H9 (cell line): ENCODE measurements around the gene TENM4. TPM values are rescaled to one million over a fixed set of nuclear protein-coding genes. Genes with fewer than 3 reads are reported as not detected.

Experiments used
- DNase-seq: peaks from one replicate; pipeline ENCODE4 v3.0.0-alpha.2; 2017
- H2AFZ ChIP-seq: one replicate; pipeline ENCODE4 v1.6.1; 2013; ENCODE audit warnings: mild to moderate bottlenecking, low read length, control low read depth, moderate library complexity
- H2AK5ac ChIP-seq: 2 replicates; pipeline ENCODE4 v1.6.1; 2013; ENCODE audit warnings: low read length, control low read depth, mixed read lengths; ENCODE audit not compliant: insufficient read length
- H2BK120ac ChIP-seq: one replicate; pipeline ENCODE4 v1.6.1; 2013; ENCODE audit warnings: low read depth, mild to moderate bottlenecking, low read length, control low read depth, inconsistent platforms; ENCODE audit not compliant: poor library complexity, severe bottlenecking
- H2BK12ac ChIP-seq: 2 replicates; pipeline ENCODE4 v1.6.1; 2013; ENCODE audit warnings: low read length, control low read depth, mixed read lengths, low read depth; ENCODE audit not compliant: insufficient read length
- H2BK15ac ChIP-seq: 2 replicates; pipeline ENCODE4 v1.6.1; 2013; ENCODE audit warnings: low read depth, low read length, control low read depth
- H2BK20ac ChIP-seq: one replicate; pipeline ENCODE4 v1.6.1; 2013; ENCODE audit warnings: low read depth, mild to moderate bottlenecking, low read length, control low read depth, inconsistent platforms; ENCODE audit not compliant: poor library complexity, severe bottlenecking
- H2BK5ac ChIP-seq: 2 replicates; pipeline ENCODE4 v1.6.1; 2013; ENCODE audit warnings: low read length, control low read depth, mixed read lengths; ENCODE audit not compliant: insufficient read length
- H3K14ac ChIP-seq: 2 replicates; pipeline ENCODE4 v1.6.1; 2013; ENCODE audit warnings: low read length, control low read depth; ENCODE audit not compliant: insufficient read depth
- H3K18ac ChIP-seq: 2 replicates; pipeline ENCODE4 v1.6.1; 2013; ENCODE audit warnings: low read depth, mild to moderate bottlenecking, mixed read lengths, low read length, control low read depth; ENCODE audit not compliant: insufficient read length
- H3K23ac ChIP-seq: 2 replicates; pipeline ENCODE4 v1.6.1; 2013; ENCODE audit warnings: low read length, control low read depth, mixed read lengths, low read depth; ENCODE audit not compliant: insufficient read length
- H3K23me2 ChIP-seq: 2 replicates; pipeline ENCODE4 v1.6.1; 2013; ENCODE audit warnings: low read depth, mild to moderate bottlenecking, mixed read lengths, low read length, control low read depth; ENCODE audit not compliant: insufficient read length, poor library complexity, severe bottlenecking
- H3K27ac ChIP-seq: 2 replicates; pipeline ENCODE4 v1.5.1; 2013; ENCODE audit warnings: low read length, control low read depth, mixed read lengths, low read depth; ENCODE audit not compliant: insufficient read length
- H3K27me3 ChIP-seq: 2 replicates; pipeline ENCODE4 v1.6.1; 2013; ENCODE audit warnings: low read length, control low read depth, inconsistent platforms; ENCODE audit not compliant: insufficient read depth
- H3K4ac ChIP-seq: 2 replicates; pipeline ENCODE4 v1.6.1; 2013; ENCODE audit warnings: low read depth, mild to moderate bottlenecking, control low read depth, inconsistent platforms, low read length, moderate library complexity
- H3K4me1 ChIP-seq: 2 replicates; pipeline ENCODE4 v1.6.1; 2013; ENCODE audit warnings: low read length, control low read depth, inconsistent platforms; ENCODE audit not compliant: insufficient read depth
- H3K4me2 ChIP-seq: 2 replicates; pipeline ENCODE4 v1.6.1; 2013; ENCODE audit warnings: low read length, control low read depth, mixed read lengths; ENCODE audit not compliant: insufficient read length, insufficient read depth
- H3K56ac ChIP-seq: 2 replicates; pipeline ENCODE4 v1.6.1; 2013; ENCODE audit warnings: low read depth, mild to moderate bottlenecking, mixed read lengths, low read length, control low read depth; ENCODE audit not compliant: insufficient read length
- H3K79me1 ChIP-seq: 2 replicates; pipeline ENCODE4 v1.6.1; 2013; ENCODE audit warnings: low read depth, mild to moderate bottlenecking, moderate library complexity, low read length, control low read depth, inconsistent platforms; ENCODE audit not compliant: insufficient read depth, poor library complexity, severe bottlenecking
- H3K79me2 ChIP-seq: 2 replicates; pipeline ENCODE4 v1.6.1; 2013; ENCODE audit warnings: low read length, control low read depth, inconsistent platforms; ENCODE audit not compliant: insufficient read depth
- H3K9ac ChIP-seq: 2 replicates; pipeline ENCODE4 v1.6.1; 2013; ENCODE audit warnings: low read length, control low read depth, mixed read lengths; ENCODE audit not compliant: insufficient read length; ENCODE audit errors: extremely low read depth
- H3K9me3 ChIP-seq: one replicate; pipeline ENCODE4 v1.6.1; 2013; ENCODE audit warnings: low read depth, low read length, inconsistent platforms; ENCODE audit not compliant: control insufficient read depth
- H3T11ph ChIP-seq: one replicate; pipeline ENCODE4 v1.6.1; 2013; ENCODE audit warnings: mild to moderate bottlenecking, low read length, control low read depth, inconsistent platforms
- H4K20me1 ChIP-seq: one replicate; pipeline ENCODE4 v1.6.1; 2013; ENCODE audit not compliant: control insufficient read depth, insufficient read length, insufficient read depth
- H4K5ac ChIP-seq: 2 replicates; pipeline ENCODE4 v1.6.1; 2013; ENCODE audit warnings: low read depth, mild to moderate bottlenecking, mixed read lengths, low read length, control low read depth; ENCODE audit not compliant: insufficient read length
- H4K8ac ChIP-seq: replicated peaks from 2 replicates; pipeline ENCODE4 v1.6.1; 2013; ENCODE audit warnings: low read length, control low read depth, mixed read lengths, low read depth; ENCODE audit not compliant: insufficient read length
- H4K91ac ChIP-seq: 2 replicates; pipeline ENCODE4 v1.6.1; 2013; ENCODE audit warnings: low read depth, mild to moderate bottlenecking, moderate library complexity, mixed read lengths, low read length, control low read depth; ENCODE audit not compliant: insufficient read length
- H3K27ac Mint-ChIP-seq, 3 experiments: 2 replicates in 2 of 3; 3 replicates in 1 of 3; pipeline ENCODE4 v1.8.0; 2020 to 2021; ENCODE audit warnings: mixed read lengths in 3 of 3, mild to moderate bottlenecking in 1 of 3, moderate library complexity in 1 of 3
- H3K27me3 Mint-ChIP-seq: 2 replicates; pipeline ENCODE4 v1.8.0; 2021; ENCODE audit warnings: low read depth, mild to moderate bottlenecking, moderate library complexity, mixed read lengths
- H3K36me3 Mint-ChIP-seq, 3 experiments: 2 replicates in 2 of 3; 3 replicates in 1 of 3; pipeline ENCODE4 v1.8.0; 2020 to 2021; ENCODE audit warnings: low read depth in 3 of 3, mixed read lengths in 3 of 3; ENCODE audit not compliant: insufficient read depth in 1 of 3
- H3K4me1 Mint-ChIP-seq, 2 experiments: 2 replicates each; pipeline ENCODE4 v1.8.0; 2020; ENCODE audit warnings: mixed read lengths in 2 of 2
- H3K4me3 Mint-ChIP-seq, 2 experiments: 2 replicates in 1 of 2; 3 replicates in 1 of 2; pipeline ENCODE4 v1.8.0; 2020 to 2021; ENCODE audit warnings: mild to moderate bottlenecking in 2 of 2, mixed read lengths in 2 of 2, moderate library complexity in 1 of 2
- H3K9me3 Mint-ChIP-seq, 2 experiments: 2 replicates in 1 of 2; 3 replicates in 1 of 2; pipeline ENCODE4 v1.8.0; 2020; ENCODE audit warnings: mild to moderate bottlenecking in 2 of 2, mixed read lengths in 2 of 2, moderate library complexity in 1 of 2
- CTCF ChIP-seq: fragments of 200-600 bp; sonication (generic); conservative IDR thresholded peaks from 3 replicates; pipeline ENCODE4 v1.8.0; 2021; ENCODE audit warnings: antibody characterized with exemption, mild to moderate bottlenecking
- WGBS: extraction: QIAGEN DNeasy Blood & Tissue Kit; methylation state at CpG from one replicate; pipeline ENCODE4 v1.1.7; 2013; ENCODE audit warnings: missing lambda C conversion rate, low lambda C conversion rate, mixed read lengths; ENCODE audit not compliant: insufficient read length; ENCODE audit errors: extremely low coverage; 5-methylcytosine and 5-hydroxymethylcytosine counted together
- total RNA-seq: library from RNA; stranded (reverse); gene quantifications from 2 replicates; pipeline ENCODE4 v1.2.1, GENCODE V29; 2021

TENM4 gene
- total RNA-seq, 1 experiment from 2014 or later, result 4.6 TPM

DNA sequence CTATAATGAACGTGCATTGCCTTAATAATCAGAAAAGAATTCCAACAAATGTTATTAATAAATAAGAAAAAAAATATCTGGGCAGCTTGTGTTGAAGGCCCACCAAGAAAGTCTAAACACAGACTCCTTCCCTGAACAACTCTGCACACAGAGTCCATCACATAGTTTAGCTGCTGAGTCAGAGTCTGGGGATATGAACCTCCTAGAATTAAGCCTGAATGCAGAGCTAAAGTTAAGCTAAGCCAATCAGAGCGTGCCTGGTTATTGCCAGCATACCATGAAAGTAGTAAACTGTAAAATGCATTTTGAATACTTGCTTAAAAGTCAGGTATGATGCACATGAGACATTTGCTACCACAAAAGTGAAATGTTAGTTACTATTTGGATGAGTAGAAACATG, 25.6 kb upstream of the TENM4 start:
- Histone ChIP-seq H3K9ac (no peak overlapping the region), H4K8ac (no peak overlapping the region), H2BK12ac (no peak overlapping the region), H2BK20ac (no peak overlapping the region), H3K27me3 (no peaks in the 10 kb centered on the region), H3T11ph (no peak overlapping the region), H3K4me2 (no peak overlapping the region), H4K5ac (no peak overlapping the region), H2BK15ac (no peak overlapping the region), H3K79me1 (no peaks in the 10 kb centered on the region), H3K18ac (no peak overlapping the region), H3K23me2 (no peaks in the 10 kb centered on the region), H2BK120ac (no peak overlapping the region), H3K23ac (no peak overlapping the region), H2AK5ac (no peak overlapping the region), H3K4me1 (peaks cover 9% of the 10 kb centered on the region; the same call in 1 of the 2 replicates), H3K27ac (no peak overlapping the region), H2AFZ (no peak overlapping the region), H2BK5ac (no peak overlapping the region), H3K56ac (no peak overlapping the region), H4K20me1 (no peaks in the 10 kb centered on the region), H4K91ac (no peak overlapping the region), H3K14ac (no peak overlapping the region), H3K9me3 (no peaks in the 10 kb centered on the region), H3K79me2 (no peaks in the 10 kb centered on the region), H3K4ac (no peak overlapping the region)
- Mint-ChIP-seq H3K9me3 (no peaks in the 10 kb centered on the region), H3K36me3 (no peaks in the 10 kb centered on the region), H3K27me3 (peaks cover 2% of the 10 kb centered on the region), H3K4me3 (no peak overlapping the region), H3K27ac (no peak overlapping the region), H3K4me1 (peaks cover 45 to 46% of the 10 kb centered on the region in 2 experiments)
- DNase-seq, result no peak
- TF ChIP-seq CTCF, result no peak
- no CpG with 5 or more reads among the region's 2 CpGs for WGBS
